ENCODE measurements around the gene STK38L. TPM values are rescaled to one million over a fixed set of nuclear protein-coding genes. Genes with fewer than 3 reads are reported as not detected.

Gene STK38L
- total RNA-seq, 1 donor from 2014 or later = 24.2 TPM

DNA sequence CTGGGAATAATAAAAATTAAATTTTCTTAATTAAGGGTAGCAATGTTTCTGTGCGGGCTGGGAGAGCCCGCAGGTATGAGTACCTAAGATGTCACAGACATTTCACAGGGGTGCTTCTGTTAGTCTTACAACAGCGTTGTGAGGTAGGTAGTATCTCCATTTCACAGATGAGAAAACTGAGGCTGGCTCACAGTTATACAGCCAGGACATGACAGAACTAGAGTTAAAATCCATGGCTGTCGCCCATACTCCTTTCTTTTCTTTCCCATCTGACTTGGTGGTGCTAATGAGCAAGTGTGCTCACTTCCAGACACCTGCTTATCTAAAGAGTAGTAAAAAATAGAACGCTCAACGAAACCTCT lies 90.6 kb downstream of the STK38L start:
- no peak overlapping the region for H3K4me3 Mint-ChIP-seq (ENCODE audit: low read depth)
- H3K4me1 Mint-ChIP-seq (ENCODE audit: low read depth) = peaks cover 50% of the 10 kb centered on the region
- intact Hi-C loops (cut with micrococcal nuclease) = loop anchor here (5.0 to 10.0 kb wide), 5 partner anchors 48 to 587 kb away; partner anchors contain the start of gene STK38L
- no peak overlapping the region for H3K27ac Mint-ChIP-seq
- no peaks in the 10 kb centered on the region for H3K9me3 Mint-ChIP-seq
- no peak for DNase-seq (ENCODE audit: low spot score)
- H3K27me3 Mint-ChIP-seq (ENCODE audit: low read depth) = no peaks in the 10 kb centered on the region
- H3K36me3 Mint-ChIP-seq (ENCODE audit: low read depth) = peaks cover 17% of the 10 kb centered on the region

DNA sequence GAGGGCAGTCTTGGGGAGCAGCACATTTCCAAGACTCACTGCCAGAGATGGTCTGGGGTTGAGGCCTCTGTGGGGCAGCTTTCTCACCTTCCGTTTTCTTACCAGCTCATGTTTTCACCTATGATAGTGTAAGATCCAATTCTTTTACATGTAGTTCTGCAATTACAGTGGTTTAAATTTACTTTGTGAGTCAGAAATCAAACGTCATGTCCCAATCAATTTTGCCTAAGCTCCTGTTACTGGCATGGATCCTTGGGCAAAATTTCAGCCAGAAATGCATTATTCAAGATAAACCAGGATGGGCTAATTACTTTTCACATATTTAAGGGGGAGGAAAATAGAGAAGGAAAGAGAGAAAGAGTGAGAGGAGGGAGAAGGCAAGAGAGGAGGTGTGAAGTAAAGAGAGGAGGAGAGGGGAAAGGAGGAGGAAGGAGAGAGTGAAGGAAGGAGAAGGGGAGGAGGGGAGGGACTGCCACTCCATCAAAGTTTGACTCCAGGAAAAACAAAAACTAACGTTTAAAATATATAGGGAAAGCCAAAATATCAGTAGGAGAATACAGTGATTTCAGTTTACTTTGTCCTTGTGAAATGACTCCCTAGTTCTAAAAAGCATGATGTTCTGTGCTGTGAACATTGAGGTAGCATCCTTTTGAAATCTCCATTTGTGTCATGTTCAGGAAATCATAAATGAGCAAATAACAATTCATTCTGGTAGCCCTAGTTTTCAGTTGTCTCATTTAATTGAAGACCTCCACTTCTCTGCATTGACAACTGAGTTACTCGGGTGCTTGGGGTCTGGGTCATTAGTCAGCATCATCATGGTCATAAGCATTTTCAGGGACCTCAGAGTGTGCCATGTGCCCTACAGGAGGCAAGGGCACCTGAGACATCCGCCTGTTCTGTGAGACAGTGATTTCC lies 91.5 kb downstream of the STK38L start:
- no peak for DNase-seq (ENCODE audit: low spot score)
- no peaks in the 10 kb centered on the region for H3K9me3 Mint-ChIP-seq
- H3K27ac Mint-ChIP-seq = no peak overlapping the region
- H3K4me3 Mint-ChIP-seq (ENCODE audit: low read depth) = no peak overlapping the region
- peaks cover 52% of the 10 kb centered on the region for H3K4me1 Mint-ChIP-seq (ENCODE audit: low read depth)
- intact Hi-C loops (cut with micrococcal nuclease) = loop anchor here (10.0 kb wide), 1 partner anchor 169 kb away; no protein-coding TSS in a partner anchor
- peaks cover 24% of the 10 kb centered on the region for H3K36me3 Mint-ChIP-seq (ENCODE audit: low read depth)
- no peaks in the 10 kb centered on the region for H3K27me3 Mint-ChIP-seq (ENCODE audit: low read depth)

DNA sequence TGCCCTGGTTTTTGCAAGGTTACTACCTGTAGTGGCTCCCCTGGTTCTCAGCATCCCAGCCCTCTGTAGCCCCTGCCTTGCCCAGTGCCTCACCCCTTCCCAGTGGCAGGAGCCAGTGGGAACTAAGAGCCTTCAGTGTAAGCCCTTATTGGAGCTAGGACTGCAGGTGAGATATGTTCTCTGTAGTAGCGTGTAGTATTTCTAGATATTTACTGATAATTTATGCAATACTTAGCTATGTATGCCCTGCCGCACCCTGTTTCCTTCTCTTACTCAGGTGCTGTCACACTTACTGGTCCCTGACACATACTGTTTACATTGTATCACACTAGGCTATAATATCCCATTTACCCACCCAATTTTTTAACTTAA lies 92.2 kb downstream of the STK38L start:
- Mint-ChIP-seq H3K4me1 (ENCODE audit: low read depth) (peaks cover 51% of the 10 kb centered on the region), H3K27me3 (ENCODE audit: low read depth) (no peaks in the 10 kb centered on the region)
- intact Hi-C loops (cut with micrococcal nuclease) = loop anchor here (10.0 kb wide), 1 partner anchor 169 kb away; no protein-coding TSS in a partner anchor

DNA sequence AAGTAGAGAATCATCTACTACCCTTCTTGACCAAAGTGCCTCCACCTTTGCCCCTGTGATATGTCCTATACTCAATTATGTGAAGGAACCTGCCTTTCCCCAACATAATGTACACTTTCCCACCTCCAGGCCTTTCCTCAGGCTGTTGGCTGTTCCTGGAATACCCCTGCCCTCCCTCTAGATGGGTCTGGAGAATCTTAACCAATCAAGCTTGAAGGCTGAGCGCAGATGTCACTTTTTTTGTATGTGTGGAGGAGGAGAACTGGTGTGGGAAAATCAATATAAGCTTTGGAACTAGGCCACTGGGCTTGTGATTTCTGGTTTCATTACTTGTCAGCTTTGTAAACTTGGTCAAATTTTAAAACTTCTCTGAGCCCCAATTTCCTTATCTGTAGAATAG lies 93.3 kb downstream of the STK38L start:
- H3K27me3 Mint-ChIP-seq (ENCODE audit: low read depth) = no peaks in the 10 kb centered on the region
- no peak for DNase-seq (ENCODE audit: low spot score)
- H3K9me3 Mint-ChIP-seq = no peaks in the 10 kb centered on the region
- H3K36me3 Mint-ChIP-seq (ENCODE audit: low read depth) = peaks cover 27% of the 10 kb centered on the region
- no peak overlapping the region for H3K4me3 Mint-ChIP-seq (ENCODE audit: low read depth)
- intact Hi-C loops (cut with micrococcal nuclease) = loop anchor here (10.0 kb wide), 1 partner anchor 167 kb away; no protein-coding TSS in a partner anchor
- no peak overlapping the region for H3K27ac Mint-ChIP-seq
- H3K4me1 Mint-ChIP-seq (ENCODE audit: low read depth) = peaks cover 42% of the 10 kb centered on the region

More for the DNA sequence above, 92.2 kb downstream of the STK38L start:
- Mint-ChIP-seq H3K4me3 (ENCODE audit: low read depth) (no peak overlapping the region), H3K36me3 (ENCODE audit: low read depth) (peaks cover 24% of the 10 kb centered on the region), H3K9me3 (no peaks in the 10 kb centered on the region), H3K27ac (no peak overlapping the region)
- DNase-seq (ENCODE audit: low spot score) = no peak

DNA sequence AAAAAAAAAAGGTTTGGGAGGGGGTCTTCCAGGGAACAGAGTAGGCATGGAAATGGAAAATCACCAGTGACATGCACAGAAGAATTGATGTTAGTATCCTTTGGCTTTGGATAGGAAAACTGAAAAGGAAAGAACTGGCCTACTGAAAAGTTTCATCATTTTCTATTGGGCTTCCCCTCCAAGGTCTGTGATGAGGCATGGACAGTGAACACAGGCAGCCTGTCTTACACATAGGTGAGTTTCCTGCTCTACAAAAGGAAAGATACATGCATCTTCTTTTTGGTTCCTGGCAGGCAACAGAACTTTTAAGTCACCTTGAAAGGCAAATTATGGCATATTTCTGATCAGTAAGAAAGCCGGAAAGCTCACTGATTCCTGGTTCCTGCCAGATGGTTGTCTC lies 94.4 kb downstream of the STK38L start:
- peaks cover 42% of the 10 kb centered on the region for H3K4me1 Mint-ChIP-seq (ENCODE audit: low read depth)
- H3K4me3 Mint-ChIP-seq (ENCODE audit: low read depth) = no peak overlapping the region
- H3K27me3 Mint-ChIP-seq (ENCODE audit: low read depth) = no peaks in the 10 kb centered on the region
- peaks cover 25% of the 10 kb centered on the region for H3K36me3 Mint-ChIP-seq (ENCODE audit: low read depth)
- intact Hi-C loops (cut with micrococcal nuclease) = loop anchor here (10.0 kb wide), 1 partner anchor 166 kb away; no protein-coding TSS in a partner anchor
- DNase-seq (ENCODE audit: low spot score) = no peak
- H3K27ac Mint-ChIP-seq = no peak overlapping the region
- no peaks in the 10 kb centered on the region for H3K9me3 Mint-ChIP-seq

DNA sequence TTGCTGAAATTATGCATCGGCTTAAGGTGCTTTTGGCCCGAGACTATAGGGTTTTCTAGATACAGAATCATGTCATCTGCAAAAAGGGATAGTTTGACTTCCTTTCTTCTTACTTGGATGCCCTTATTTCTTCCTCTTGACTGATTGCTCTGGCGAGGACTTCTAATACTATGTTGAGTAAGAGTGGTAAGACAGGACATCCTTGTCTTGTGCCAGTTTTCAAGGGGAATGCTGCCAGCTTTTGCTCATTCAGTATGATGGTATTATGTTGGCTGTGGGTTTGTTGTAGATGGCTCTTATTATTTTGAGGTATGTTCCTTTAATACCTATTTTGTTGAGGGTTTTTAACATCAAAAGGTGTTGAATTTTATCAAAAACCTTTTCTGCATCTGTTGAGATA lies 96.9 kb downstream of the STK38L start:
- Mint-ChIP-seq H3K36me3 (ENCODE audit: low read depth) (peaks cover 24% of the 10 kb centered on the region), H3K27ac (no peak overlapping the region), H3K4me1 (ENCODE audit: low read depth) (peaks cover 35% of the 10 kb centered on the region), H3K9me3 (no peaks in the 10 kb centered on the region), H3K27me3 (ENCODE audit: low read depth) (no peaks in the 10 kb centered on the region), H3K4me3 (ENCODE audit: low read depth) (no peak overlapping the region)
- DNase-seq (ENCODE audit: low spot score) = no peak
- intact Hi-C loops (cut with micrococcal nuclease) = no loop called here

DNA sequence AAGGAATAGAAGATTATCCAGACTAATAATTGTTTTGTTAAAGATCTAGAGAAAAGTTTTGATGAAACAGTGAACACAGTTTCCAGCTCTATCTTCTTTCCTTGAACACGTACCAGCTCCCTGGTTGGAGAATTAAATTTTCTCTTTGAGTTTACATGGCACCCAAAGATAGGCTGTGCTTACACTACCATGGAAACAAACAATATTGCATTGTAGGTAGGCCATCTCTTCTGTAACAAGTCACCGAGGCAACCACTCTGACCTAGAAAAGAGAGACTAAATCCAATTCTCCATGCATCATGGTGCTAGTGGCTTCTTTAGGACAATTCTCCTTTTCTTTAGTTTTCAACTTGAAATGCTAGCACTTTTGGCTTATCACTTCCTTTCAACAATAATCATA lies 98.5 kb downstream of the STK38L start:
- Mint-ChIP-seq H3K9me3 (no peaks in the 10 kb centered on the region), H3K4me3 (ENCODE audit: low read depth) (no peak overlapping the region), H3K4me1 (ENCODE audit: low read depth) (peaks cover 29% of the 10 kb centered on the region), H3K36me3 (ENCODE audit: low read depth) (peaks cover 24% of the 10 kb centered on the region), H3K27ac (no peak overlapping the region), H3K27me3 (ENCODE audit: low read depth) (no peaks in the 10 kb centered on the region)
- DNase-seq (ENCODE audit: low spot score) = no peak
- intact Hi-C loops (cut with micrococcal nuclease) = no loop called here

DNA sequence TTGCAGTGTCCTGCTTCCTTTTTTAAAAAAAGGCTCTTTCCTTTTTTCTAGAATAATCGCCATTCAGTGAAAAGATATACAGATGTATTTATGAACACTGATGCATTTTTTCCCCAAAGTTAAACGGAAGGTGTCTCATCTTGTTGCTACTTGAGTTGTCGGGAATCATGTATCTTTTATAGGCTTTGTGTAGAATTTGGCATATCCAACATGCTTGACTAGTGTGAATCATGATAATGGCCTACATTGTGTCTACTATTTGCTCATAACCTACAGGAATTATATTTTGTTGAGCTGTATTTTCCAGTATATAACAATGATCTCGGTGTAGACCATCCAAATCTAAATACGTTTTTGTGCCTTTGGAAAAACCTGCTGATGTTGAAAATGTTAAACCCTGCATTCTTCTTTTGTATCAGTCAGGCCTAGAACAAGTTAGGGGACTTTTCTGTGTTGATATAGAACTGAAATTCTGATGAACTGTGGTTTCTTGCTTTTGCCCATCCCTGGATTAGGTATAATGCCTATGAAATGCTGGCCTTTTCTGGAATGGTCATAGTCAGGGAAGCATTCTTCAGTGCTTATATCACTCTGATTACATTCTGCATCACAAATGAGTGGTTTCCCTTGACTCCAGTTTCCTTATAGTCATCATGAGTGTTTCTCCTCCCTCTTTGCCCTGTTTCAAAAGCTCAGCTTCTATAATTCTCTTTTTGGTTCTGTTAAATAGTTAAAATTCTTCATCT lies 99.3 kb downstream of the STK38L start:
- DNase-seq (ENCODE audit: low spot score) = no peak
- intact Hi-C loops (cut with micrococcal nuclease) = no loop called here
- Mint-ChIP-seq H3K9me3 (no peaks in the 10 kb centered on the region), H3K36me3 (ENCODE audit: low read depth) (peaks cover 23% of the 10 kb centered on the region), H3K4me1 (ENCODE audit: low read depth) (peaks cover 29% of the 10 kb centered on the region), H3K27me3 (ENCODE audit: low read depth) (no peaks in the 10 kb centered on the region), H3K27ac (no peak overlapping the region), H3K4me3 (ENCODE audit: low read depth) (no peak overlapping the region)

DNA sequence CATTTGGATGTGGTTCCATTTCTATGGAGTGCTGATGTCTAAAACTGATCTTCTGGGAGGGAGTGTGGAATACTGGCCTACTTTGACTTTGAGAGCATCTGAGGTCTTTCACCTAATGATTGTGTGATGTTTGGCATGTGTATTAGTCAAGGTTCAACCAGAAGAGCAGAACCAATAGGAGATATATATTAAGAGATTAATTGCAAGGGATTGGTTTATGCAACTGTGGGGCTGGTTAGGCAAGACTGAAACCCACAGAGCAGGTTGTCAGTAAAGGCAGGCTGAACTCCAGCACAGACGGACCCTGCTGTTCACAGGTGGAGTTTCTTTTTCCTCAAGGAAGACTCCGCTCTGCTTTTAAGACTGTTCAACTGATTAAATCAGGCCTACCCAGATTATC lies 100.2 kb downstream of the STK38L start:
- Mint-ChIP-seq H3K27ac (no peak overlapping the region), H3K9me3 (no peaks in the 10 kb centered on the region), H3K4me3 (ENCODE audit: low read depth) (no peak overlapping the region), H3K27me3 (ENCODE audit: low read depth) (no peaks in the 10 kb centered on the region), H3K4me1 (ENCODE audit: low read depth) (peaks cover 29% of the 10 kb centered on the region), H3K36me3 (ENCODE audit: low read depth) (peaks cover 15% of the 10 kb centered on the region)
- intact Hi-C loops (cut with micrococcal nuclease) = no loop called here
- no peak for DNase-seq (ENCODE audit: low spot score)

DNA sequence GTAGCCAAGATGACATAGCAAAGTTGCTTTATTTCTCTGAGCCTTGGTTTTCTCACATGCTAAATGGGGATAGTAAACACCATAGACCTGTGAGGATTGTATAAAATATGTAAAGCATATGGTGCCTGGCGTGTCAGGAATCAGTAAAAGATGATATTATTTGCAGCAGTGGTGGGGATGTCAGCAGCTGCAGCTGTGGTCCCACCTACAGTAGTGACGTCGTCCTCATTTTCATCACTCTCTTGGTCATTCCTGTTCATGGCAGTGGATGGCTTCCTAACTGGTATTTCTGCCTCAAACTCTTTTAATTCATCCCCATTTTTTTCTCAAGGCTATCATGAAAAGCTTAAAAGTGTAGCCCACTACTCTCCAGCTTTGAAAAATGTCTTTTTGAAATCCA lies 100.7 kb downstream of the STK38L start:
- Mint-ChIP-seq H3K27me3 (ENCODE audit: low read depth) (no peaks in the 10 kb centered on the region), H3K27ac (no peak overlapping the region), H3K36me3 (ENCODE audit: low read depth) (peaks cover 10% of the 10 kb centered on the region), H3K4me1 (ENCODE audit: low read depth) (peaks cover 27% of the 10 kb centered on the region), H3K4me3 (ENCODE audit: low read depth) (no peak overlapping the region), H3K9me3 (no peaks in the 10 kb centered on the region)
- no peak for DNase-seq (ENCODE audit: low spot score)
- intact Hi-C loops (cut with micrococcal nuclease) = no loop called here

DNA sequence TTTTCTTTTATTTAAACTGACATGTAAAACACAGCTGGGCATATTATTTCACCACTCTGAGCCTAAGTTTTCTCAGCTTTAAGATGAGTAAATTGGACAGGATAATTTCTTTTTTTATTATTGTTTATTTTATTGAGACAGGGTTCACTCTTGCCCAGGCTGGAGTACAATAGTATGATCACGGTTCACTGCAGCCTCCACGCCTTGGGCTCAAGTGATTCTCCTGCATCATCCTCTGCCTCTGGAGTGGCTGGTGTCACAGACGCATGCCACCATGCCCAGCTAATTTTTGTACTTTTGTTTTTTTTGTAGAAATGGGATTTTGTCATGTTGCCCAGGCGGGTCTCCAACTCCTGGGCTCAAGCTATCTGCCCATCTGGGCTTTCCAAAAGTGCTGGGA lies 101.3 kb downstream of the STK38L start:
- Mint-ChIP-seq H3K27me3 (ENCODE audit: low read depth) (no peaks in the 10 kb centered on the region), H3K9me3 (no peaks in the 10 kb centered on the region), H3K36me3 (ENCODE audit: low read depth) (peaks cover 3% of the 10 kb centered on the region), H3K4me3 (ENCODE audit: low read depth) (no peak overlapping the region), H3K4me1 (ENCODE audit: low read depth) (peaks cover 22% of the 10 kb centered on the region), H3K27ac (no peak overlapping the region)
- intact Hi-C loops (cut with micrococcal nuclease) = no loop called here
- DNase-seq (ENCODE audit: low spot score) = no peak

DNA sequence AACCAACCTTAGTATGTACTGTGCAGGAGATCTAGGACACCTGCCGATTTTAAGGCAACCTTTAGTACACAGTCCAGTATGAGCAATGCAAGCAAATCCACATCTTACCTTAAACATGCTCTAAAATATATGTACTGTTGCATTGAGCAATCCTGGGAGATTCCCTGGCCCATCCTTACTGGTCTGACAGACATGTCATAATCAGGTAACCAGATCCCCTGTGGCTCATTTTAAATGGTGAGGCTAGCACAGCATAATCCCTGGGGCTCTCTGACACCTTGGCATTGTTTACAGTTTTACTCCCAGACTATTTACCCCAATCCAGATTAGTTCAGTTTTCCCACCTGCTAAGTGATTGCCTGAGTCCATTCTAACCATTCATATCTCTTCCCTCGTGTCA lies 103.7 kb downstream of the STK38L start:
- Mint-ChIP-seq H3K27me3 (ENCODE audit: low read depth) (no peaks in the 10 kb centered on the region), H3K36me3 (ENCODE audit: low read depth) (no peaks in the 10 kb centered on the region), H3K27ac (no peak overlapping the region), H3K9me3 (no peaks in the 10 kb centered on the region), H3K4me1 (ENCODE audit: low read depth) (peaks cover 14% of the 10 kb centered on the region), H3K4me3 (ENCODE audit: low read depth) (no peak overlapping the region)
- intact Hi-C loops (cut with micrococcal nuclease) = no loop called here
- no peak for DNase-seq (ENCODE audit: low spot score)

DNA sequence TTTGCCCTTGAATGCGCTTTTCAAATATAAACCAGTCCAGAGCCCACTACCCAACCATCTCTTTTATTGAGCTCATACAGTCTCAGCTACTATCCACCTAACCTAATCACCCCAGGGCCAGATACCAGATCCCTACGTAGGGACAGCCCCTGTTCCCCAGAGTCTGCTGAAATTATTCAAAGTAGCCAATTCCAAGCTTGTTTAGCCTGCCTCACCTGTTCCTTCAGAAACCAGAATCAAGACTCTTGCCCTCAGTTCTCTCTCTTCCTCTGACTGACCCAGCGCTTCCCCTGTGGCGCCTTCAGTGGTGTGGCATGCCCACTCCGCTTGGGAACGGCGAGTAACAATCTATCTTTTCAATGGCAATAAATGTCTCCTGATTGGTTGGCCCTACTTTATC lies 107.4 kb downstream of the STK38L start:
- Mint-ChIP-seq H3K27me3 (ENCODE audit: low read depth) (no peaks in the 10 kb centered on the region), H3K4me3 (ENCODE audit: low read depth) (no peak overlapping the region), H3K4me1 (ENCODE audit: low read depth) (peaks cover 3% of the 10 kb centered on the region), H3K36me3 (ENCODE audit: low read depth) (no peaks in the 10 kb centered on the region), H3K9me3 (no peaks in the 10 kb centered on the region), H3K27ac (no peak overlapping the region)
- intact Hi-C loops (cut with micrococcal nuclease) = no loop called here
- no peak for DNase-seq (ENCODE audit: low spot score)

All from activated T-helper 2 cell treated with anti-CD3 and anti-CD28 coated beads, Interferon-gamma antibody, Interleukin-2, Interleukin-4, amounts not matched to agents 10 μg/mL and 5 μg/mL and 100 μg/mL, durations not matched to agents 14 hours and 24 hours and 36 hours (primary cell).